Panc1 (cell line): ENCODE results near the gene SH3BP2.

Experiments used
- CTCF ChIP-seq: fragments of 450-650 bp; IDR thresholded peaks from 2 replicates; pipeline ENCODE4 v1.5.1; 2017; ENCODE audit warnings: mild to moderate bottlenecking
- POLR2AphosphoS5 ChIP-seq: IDR thresholded peaks from 2 replicates; pipeline ENCODE4 v1.6.1; 2012; ENCODE audit warnings: mild to moderate bottlenecking, low read depth, low read length, moderate library complexity
- REST ChIP-seq, 2 experiments: IDR thresholded peaks; 2 replicates each; pipeline ENCODE4 v1.6.1; 2011 to 2012; ENCODE audit warnings: low read depth in 2 of 2, control low read depth in 1 of 2, low read length in 1 of 2, mild to moderate bottlenecking in 1 of 2, moderate library complexity in 1 of 2; ENCODE audit not compliant: insufficient read depth in 1 of 2
- SIN3A ChIP-seq: IDR thresholded peaks from 2 replicates; pipeline ENCODE4 v1.6.1; 2012; ENCODE audit warnings: low read depth, mild to moderate bottlenecking, low read length, moderate library complexity, borderline replicate concordance; ENCODE audit not compliant: insufficient read depth
- TCF7L2 ChIP-seq: IDR thresholded peaks from 2 replicates; pipeline ENCODE4 v1.6.1; 2011; ENCODE audit warnings: mild to moderate bottlenecking, low read depth, low read length, inconsistent platforms

GRCh38 chr4:2833671-2834000, 40.8 kb downstream of the SH3BP2 start:
- no peak for TF ChIP-seq REST (IDR thresholded peaks at IDR 0.05; ENCODE audit: insufficient read depth in 1 of 2, low read depth in 2 of 2, low read length in 1 of 2)
- TF ChIP-seq CTCF, result no peak
- no peak for TF ChIP-seq SIN3A
- no peak for TF ChIP-seq POLR2AphosphoS5
- no peak for TF ChIP-seq TCF7L2
